COLO668 (cell line): ENCODE measurements around the gene EPS8L2.

Experiments used
- DNase-seq: peaks from one replicate; lab custom pipeline; 2025; ENCODE audit not compliant: unreplicated experiment; lab: John Stamatoyannopoulos, UW

EPS8L2 gene

GRCh38 chr11:773425-773824 lies 67.4 kb downstream of the EPS8L2 start:
- no peak for DNase-seq

DNA sequence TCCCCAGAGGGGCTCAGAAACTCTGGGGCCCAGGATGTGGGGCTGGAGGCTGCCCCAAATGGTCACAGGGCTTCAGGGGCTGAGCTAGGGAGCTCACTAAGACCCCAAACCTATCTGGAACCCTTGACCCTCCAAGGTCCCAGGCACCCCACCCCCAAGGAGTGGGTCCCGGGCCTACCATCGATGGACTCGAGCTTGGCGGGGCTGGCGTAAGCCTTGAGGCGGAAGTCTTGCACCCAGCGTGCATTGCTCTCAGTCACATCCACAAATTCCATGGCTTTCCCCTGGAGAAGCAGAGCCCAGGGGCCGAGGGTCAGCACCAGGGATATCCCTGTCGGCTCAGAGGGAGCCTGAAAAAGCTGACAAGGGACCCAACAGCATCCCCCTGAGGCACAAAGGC lies 67.8 kb downstream of the EPS8L2 start:
- no peak for DNase-seq

- DNase-seq: no peak
Measured at GRCh38 chr11:774873-775592, 69.0 kb downstream of the EPS8L2 start.

- no peak for DNase-seq
Measured at GRCh38 chr11:776263-776560, 70.2 kb downstream of the EPS8L2 start.

GRCh38 chr11:776561-777287 lies 70.7 kb downstream of the EPS8L2 start:
- DNase-seq: peak; percentile 35
